GM19025 (cell line): Measurements from ENCODE around the gene STPG4.

Source experiments
- ATAC-seq: cut with Tn5 transposase; IDR thresholded peaks from one replicate; pipeline ENCODE4 v1.9.1; 2021; ENCODE audit warnings: mild to moderate bottlenecking, low read depth, moderate library complexity; ENCODE audit not compliant: unreplicated experiment

Gene STPG4

GRCh38 chr2:47074691-47075090, 80.4 kb downstream of the STPG4 start:
- ATAC-seq, result no peak

GRCh38 chr2:47073641-47074040, 81.5 kb downstream of the STPG4 start:
- no peak for ATAC-seq

GRCh38 chr2:47073217-47073616, 81.9 kb downstream of the STPG4 start:
- no peak for ATAC-seq

GRCh38 chr2:47072728-47073191, 82.3 kb downstream of the STPG4 start:
- no peak for ATAC-seq

GRCh38 chr2:47072018-47072691, 83.0 kb downstream of the STPG4 start:
- ATAC-seq, result no peak

GRCh38 chr2:47070920-47071824, 83.9 kb downstream of the STPG4 start:
- peak; percentile 77 for ATAC-seq

- no peak for ATAC-seq
Observed at GRCh38 chr2:47070155-47070919, 84.8 kb downstream of the STPG4 start.

GRCh38 chr2:47069628-47070154, 85.4 kb downstream of the STPG4 start:
- no peak for ATAC-seq

- no peak for ATAC-seq
Observed at GRCh38 chr2:47068981-47069627, 86.0 kb downstream of the STPG4 start.

GRCh38 chr2:47067788-47068407, 87.2 kb downstream of the STPG4 start:
- ATAC-seq, result no peak

GRCh38 chr2:47065771-47066380, 89.2 kb downstream of the STPG4 start:
- no peak for ATAC-seq

GRCh38 chr2:47065343-47065742, 89.8 kb downstream of the STPG4 start:
- ATAC-seq, result no peak

- ATAC-seq, result no peak
Observed at GRCh38 chr2:47064106-47064505, 91.0 kb downstream of the STPG4 start.

- ATAC-seq, result no peak
Observed at GRCh38 chr2:47063538-47063930, 91.6 kb downstream of the STPG4 start.

- ATAC-seq, result no peak
Observed at GRCh38 chr2:47062681-47063537, 92.2 kb downstream of the STPG4 start.

- no peak for ATAC-seq
Observed at GRCh38 chr2:47061944-47062678, 93.0 kb downstream of the STPG4 start.

- no peak for ATAC-seq
Observed at GRCh38 chr2:47060652-47061170, 94.4 kb downstream of the STPG4 start.
